GM21528 (cell line): ENCODE data around the gene TEX2.

Experiments used
- ATAC-seq: cut with Tn5 transposase; IDR thresholded peaks from one replicate; pipeline ENCODE4 v1.9.1; 2021; ENCODE audit warnings: mild to moderate bottlenecking, moderate library complexity; ENCODE audit not compliant: unreplicated experiment, low FRiP score

The TEX2 gene

DNA sequence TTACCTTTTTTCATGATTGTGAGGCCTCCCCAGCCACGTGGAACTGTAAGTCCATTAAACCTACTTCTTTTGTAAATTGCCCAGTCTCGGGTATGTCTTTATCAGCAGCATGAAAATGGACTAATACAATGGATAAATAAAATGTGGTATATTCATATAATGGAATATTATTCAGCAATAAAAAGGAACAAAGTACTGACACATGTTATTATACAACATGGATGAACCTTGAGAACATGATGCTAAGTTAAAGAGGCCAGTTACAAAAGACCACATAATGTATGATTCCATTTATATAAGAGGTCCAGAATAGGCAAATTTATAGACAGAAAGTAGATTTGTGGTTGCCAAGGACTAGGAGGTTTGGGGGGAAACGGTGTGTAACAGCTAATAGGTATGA is 138.5 kb downstream of the TEX2 start:
- no peak for ATAC-seq

GRCh38 chr17:64123114-64123513 is 139.9 kb downstream of the TEX2 start:
- ATAC-seq: no peak

- peak; percentile 60 for ATAC-seq
Observed at GRCh38 chr17:64120972-64121786, 141.9 kb downstream of the TEX2 start.

DNA sequence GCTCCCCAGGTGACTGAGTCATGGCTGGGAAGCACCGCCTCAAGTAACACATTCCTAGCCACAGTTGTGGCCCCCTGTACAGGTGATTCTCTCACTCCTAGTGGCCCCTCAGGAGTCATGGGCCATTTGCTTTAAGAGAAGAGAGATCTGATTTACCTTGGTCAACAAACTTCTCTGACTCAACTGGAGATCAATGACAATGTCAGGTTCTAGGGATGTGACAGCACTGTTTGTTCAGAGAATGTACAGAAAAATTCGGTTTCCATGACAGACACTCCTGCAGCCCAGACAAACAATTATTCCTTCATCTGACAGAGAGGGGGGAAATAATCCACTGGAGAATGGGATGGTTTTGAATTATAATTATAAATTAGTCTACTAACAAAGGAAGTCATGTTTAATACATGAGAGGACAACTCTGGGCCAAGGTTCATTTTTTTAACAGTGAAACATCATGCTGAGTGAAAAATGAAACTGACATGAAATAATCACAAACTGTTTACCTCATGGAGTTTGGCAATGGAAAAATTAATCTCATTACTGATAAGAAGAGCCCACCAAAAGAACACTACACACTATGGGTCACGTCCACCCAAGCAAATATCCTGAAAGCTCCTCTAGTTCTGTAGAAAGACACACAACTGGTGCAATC is 142.8 kb downstream of the TEX2 start:
- ATAC-seq: no peak

DNA sequence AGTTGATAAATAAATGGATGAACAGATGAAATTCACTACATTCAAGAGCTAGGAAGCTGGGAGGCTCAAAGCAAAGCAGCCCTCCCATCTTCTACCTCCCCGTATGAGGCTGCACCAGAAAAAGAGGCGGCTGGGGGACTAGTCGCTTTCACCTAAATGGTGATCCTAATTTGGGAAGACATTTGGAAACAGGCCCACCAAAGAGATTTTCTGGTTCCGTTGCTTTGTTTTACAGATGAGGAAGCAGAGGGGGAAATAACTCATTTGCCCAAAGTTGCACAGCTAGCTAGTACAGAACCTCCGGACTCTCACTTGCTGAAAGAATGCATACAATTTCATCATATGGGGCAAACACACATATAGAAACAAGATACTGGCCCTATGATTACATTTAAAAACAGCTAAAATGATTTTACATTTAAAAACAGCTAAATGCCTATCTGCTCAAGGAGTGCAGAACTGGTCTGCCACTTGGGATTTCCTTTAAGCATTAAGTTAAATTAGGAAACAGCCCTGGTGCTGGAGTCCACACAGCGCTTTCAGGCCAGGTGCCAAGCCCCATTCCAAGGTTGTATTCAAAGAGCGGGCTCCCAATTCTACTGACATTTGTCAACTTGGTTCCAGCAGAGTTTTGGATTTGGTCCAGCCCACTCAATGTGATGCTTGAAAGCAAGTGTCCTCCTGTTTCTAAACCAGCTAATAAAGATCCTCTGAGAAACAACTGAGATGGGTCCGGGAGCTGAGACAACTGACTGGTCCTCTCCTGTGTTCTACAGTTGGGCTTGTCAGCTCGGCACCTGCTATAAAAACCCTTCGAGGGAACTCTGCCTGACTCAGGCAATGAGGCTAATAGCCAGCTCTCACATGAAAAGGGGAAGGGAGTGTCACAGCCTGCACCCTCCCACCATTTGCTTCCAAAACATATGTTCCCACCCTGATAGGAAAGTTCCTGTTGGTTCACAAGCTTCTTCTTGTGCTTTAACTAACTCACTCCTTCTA is 144.8 kb downstream of the TEX2 start:
- no peak for ATAC-seq

- no peak for ATAC-seq
Observed at GRCh38 chr17:64115822-64116534, 147.1 kb downstream of the TEX2 start.

DNA sequence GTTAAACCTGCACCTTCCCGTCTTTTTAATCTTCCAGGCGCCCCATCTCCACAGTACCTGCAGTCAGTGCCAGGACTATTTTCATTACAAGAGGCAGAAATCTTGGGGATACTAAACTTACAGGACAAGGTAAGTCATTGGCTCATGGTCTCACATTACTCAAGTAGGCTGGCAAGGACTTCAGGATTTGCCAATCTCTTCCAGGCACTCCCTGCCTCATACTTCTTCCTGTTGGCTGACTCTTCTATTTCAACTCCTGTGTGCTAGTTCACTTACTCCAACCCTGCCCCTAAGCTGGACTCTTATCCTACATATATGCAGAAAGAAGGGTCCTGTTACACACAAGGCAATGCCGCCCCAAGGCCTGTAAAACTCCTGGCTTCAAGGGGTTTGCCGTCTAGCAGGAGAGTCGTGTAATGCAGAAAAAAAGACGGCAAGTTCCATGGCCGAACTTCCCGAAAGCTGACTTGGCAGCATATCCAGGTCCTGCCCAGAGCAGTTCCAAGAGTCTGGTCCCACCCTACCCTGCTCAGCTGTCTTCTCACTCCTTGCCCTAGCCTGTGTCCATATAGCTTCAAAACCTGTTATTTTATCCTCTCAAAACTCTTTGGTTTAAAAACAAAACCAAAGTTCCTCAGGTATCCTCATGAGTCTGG is 147.9 kb downstream of the TEX2 start:
- no peak for ATAC-seq

DNA sequence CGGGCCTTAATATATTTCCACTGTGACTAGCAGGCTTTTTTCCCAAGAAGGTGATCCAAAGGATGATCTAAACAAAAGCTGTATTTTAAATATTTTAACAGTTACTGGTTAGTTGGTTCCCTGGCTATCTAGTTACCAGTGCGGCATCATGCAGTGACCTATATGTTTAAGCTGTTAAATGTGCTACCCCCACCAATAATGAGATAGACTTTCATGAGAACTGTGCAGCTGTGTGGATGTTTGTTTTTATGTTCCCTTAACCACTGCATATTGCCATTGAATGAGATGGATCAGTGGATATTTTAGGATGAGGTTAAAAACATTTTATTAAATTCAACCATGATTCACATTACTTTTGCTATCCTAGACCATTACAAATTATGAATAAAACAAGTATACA is 150.1 kb downstream of the TEX2 start:
- ATAC-seq: no peak

DNA sequence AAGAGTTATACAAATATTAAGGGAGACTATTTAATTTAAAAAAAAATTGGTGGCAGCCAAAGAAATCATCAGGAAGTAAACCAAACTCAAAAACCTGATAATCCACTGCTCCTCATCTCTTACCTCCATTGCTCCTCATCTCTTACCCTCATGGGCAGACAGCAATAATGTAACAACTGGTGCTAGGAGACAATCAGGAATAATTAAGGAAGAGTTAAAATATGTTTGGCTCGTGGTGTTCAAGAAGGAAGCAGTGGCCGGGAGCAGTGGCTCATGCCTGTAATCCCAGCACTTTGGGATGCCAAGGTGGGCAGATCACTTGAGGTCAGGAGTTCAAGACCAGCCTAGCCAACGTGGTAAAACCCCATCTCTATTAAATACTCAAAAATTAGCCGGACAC is 151.2 kb downstream of the TEX2 start:
- ATAC-seq: no peak

- ATAC-seq: no peak
Observed at GRCh38 chr17:64110379-64111152, 152.5 kb downstream of the TEX2 start.

DNA sequence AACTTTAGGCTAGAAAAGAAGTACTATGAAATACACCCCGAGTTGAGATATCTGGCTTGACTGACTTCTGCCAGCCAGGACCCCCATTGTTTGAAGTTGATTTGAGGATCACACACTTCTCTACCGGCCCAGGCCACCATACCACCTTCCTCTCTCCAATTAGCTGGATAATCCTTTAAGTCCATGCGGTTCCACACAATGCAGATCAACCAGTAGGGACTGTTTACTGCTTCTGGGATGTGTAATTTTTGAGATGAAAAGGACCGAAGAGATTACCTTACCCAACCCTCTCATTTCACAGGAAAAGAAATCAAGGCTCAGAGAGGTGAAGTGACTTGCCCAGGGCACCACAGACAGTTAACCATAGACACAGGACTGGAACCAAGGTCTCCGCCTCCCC is 153.7 kb downstream of the TEX2 start:
- no peak for ATAC-seq

- no peak for ATAC-seq
Observed at GRCh38 chr17:64107500-64108236, 155.4 kb downstream of the TEX2 start.

GRCh38 chr17:64106918-64107317 is 156.1 kb downstream of the TEX2 start:
- ATAC-seq: no peak

DNA sequence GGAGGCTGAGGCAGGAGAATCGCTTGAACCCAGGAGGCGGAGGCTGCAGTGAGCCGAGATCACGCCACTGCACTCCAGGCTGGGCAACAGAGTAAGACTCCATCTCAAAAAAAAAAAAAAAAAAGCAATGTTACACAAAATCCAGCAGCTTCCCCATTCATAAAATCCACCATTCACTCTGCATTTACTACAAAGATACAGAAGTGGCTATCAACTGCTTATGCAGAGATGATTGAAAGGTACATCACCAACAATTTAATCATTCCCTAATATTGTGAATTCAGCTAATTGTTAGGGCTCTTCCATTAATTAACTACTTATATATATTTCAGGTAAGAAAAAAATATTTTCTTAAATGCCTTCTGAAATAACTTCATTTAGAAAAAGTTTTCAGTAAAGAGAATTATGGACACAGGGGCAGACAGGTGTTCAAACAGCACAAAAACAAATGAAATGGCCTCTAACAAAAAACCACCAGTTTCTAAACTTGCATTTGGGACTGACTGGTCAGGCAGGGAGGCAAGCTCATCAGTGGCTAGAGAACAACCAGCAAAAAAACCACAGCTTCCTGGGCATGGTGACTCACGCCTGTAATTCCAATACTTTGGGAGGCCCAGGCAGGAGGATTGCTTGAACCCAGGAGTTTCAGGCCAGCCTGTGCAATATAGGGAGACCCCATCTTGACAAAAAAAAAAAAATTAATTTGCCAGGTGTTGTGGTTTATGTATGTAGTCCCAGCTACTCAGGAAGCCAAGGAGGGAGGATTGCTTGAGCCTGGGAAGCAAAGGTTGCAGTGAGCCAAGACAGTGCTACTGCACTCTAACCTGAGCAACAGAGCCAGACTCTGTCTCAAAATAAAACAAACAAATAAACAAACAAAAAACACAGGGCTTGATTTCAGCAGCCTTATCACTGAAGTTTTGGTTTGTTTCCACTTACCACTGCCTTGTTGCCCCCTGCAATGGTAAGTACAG is 159.4 kb downstream of the TEX2 start:
- no peak for ATAC-seq

DNA sequence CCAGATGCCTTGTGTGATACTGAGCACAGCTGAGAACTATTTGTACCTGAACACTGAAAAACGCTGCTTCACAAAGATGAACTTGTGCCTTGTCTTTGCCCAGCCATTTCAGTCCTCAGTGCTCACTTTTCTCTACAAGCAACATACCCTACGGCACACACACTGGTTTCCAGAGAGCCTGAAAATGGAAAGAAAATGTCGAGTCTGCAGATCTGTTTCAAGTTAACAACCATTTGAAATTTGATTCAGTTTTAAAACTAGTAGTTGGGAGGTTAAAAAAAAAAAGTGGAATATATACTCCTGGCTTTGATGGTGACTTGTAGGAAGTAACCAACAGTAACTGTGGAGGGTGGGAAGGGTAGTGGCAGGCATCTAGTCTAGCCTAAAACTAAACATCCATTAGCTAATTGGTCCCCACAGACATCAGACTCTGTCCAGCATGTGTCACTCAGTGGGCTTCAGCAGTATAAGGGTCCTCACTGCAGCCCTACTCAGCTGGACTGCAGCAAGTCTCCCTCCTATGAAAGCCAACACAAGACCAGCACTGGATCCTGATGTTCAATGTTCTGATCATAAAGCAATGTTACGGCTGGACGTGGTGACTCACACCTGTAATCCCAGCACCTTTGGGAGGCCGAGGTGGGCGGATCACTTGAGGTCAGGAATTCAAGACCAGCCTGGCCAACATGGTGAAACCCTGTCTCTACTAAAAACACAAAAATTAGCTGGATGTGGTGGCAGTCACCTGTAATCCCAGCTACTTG is 160.3 kb downstream of the TEX2 start:
- no peak for ATAC-seq

DNA sequence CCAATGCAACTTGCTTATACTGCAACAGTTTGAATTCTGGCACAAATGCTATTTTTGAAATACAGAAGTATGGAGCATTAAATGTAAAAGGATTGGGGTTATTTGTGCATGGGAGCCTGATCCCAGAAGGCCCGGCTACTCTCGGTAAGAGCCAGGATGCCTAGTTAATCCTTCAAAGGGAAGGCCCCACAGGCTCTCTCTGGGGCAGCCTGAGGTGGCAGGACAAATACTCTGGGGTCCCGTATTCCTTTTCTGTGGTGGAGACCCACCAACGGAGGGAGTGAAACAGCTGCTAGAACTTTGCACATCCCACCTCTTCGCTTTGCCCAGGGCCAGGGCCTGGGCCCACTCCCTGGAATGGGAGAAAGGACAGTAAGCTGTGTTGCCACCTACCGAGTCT is 163.5 kb downstream of the TEX2 start:
- ATAC-seq: no peak
